PC-9 (cell line): Measurements from ENCODE around the gene RAX. TPM values are rescaled to one million over a fixed set of nuclear protein-coding genes. Genes with fewer than 3 reads are reported as not detected.

Source experiments
- BruUV-seq: library from RNA; stranded (reverse); fragments of 400-500 nt; replicated peaks from 2 replicates; lab custom pipeline; 2021; lab: Mats Ljungman, UMichigan
- CTCF ChIA-PET: fragments of 300-600 bp; sonication (Branson Sonifier 250); formaldehyde crosslinking; loops from one replicate; lab custom pipeline; 2022; ENCODE audit warnings: antibody characterized with exemption; lab: Charles Lee
- POLR2A ChIA-PET: fragments of 300-600 bp; sonication (Branson Sonifier 250); formaldehyde crosslinking; loops from one replicate; lab custom pipeline; 2022; ENCODE audit warnings: antibody characterized with exemption; ENCODE audit not compliant: unreplicated experiment; lab: Charles Lee
- DNase-seq, 2 experiments: peaks; one replicate each; pipeline versions ENCODE4 v3.0.0 to v3.0.0-alpha.2; 2015 to 2022; ENCODE audit warnings: mixed read lengths in 1 of 2
- H2AFZ ChIP-seq: fragments of 200-600 bp; sonication (generic); 2 replicates; pipeline ENCODE4 v1.8.1; 2017; ENCODE audit warnings: antibody characterized with exemption
- H3F3A ChIP-seq: fragments of 200-600 bp; sonication (generic); 2 replicates; pipeline ENCODE4 v1.8.1; 2017; ENCODE audit warnings: antibody characterized with exemption, mild to moderate bottlenecking, low read depth; ENCODE audit not compliant: insufficient read depth
- H3K27ac ChIP-seq: fragments of 200-600 bp; sonication (generic); 2 replicates; pipeline ENCODE4 v1.6.1; 2016; ENCODE audit warnings: mixed run types
- H3K27me3 ChIP-seq: fragments of 200-600 bp; sonication (generic); 2 replicates; pipeline ENCODE4 v1.6.1; 2016; ENCODE audit warnings: low read depth, mixed run types; ENCODE audit not compliant: insufficient read depth
- H3K36me3 ChIP-seq: fragments of 200-600 bp; sonication (generic); 2 replicates; pipeline ENCODE4 v1.6.1; 2016; ENCODE audit warnings: low read depth, mixed run types
- H3K4me1 ChIP-seq: fragments of 200-600 bp; sonication (generic); replicated peaks from 2 replicates; pipeline ENCODE4 v1.6.1; 2016; ENCODE audit warnings: mixed run types; ENCODE audit not compliant: insufficient read depth
- H3K4me2 ChIP-seq: fragments of 200-600 bp; sonication (generic); 2 replicates; pipeline ENCODE4 v1.6.1; 2017; ENCODE audit warnings: mixed run types
- H3K4me3 ChIP-seq: fragments of 200-600 bp; sonication (generic); 2 replicates; pipeline ENCODE4 v1.6.1; 2016; ENCODE audit warnings: mixed run types
- H3K79me2 ChIP-seq: fragments of 200-600 bp; sonication (generic); 2 replicates; pipeline ENCODE4 v1.6.1; 2017; ENCODE audit warnings: low read depth, mixed run types
- H3K9me2 ChIP-seq: fragments of 200-600 bp; sonication (generic); 2 replicates; pipeline ENCODE4 v1.8.1; 2017; ENCODE audit warnings: mild to moderate bottlenecking; ENCODE audit not compliant: insufficient read depth
- H3K9me3 ChIP-seq: fragments of 200-600 bp; sonication (generic); 2 replicates; pipeline ENCODE4 v1.8.1; 2016; ENCODE audit warnings: low read depth; ENCODE audit not compliant: insufficient read depth
- H4K20me1 ChIP-seq: fragments of 200-600 bp; sonication (generic); 2 replicates; pipeline ENCODE4 v1.8.1; 2017; ENCODE audit not compliant: insufficient read depth
- CTCF ChIP-seq: fragments of 200-600 bp; sonication (generic); conservative IDR thresholded peaks from 2 replicates; pipeline ENCODE4 v1.6.1; 2017; ENCODE audit warnings: mixed run types, antibody characterized with exemption, mild to moderate bottlenecking, moderate library complexity
- EZH2 ChIP-seq: fragments of 200-600 bp; sonication (generic); IDR thresholded peaks from 2 replicates; pipeline ENCODE4 v1.8.0; 2017; ENCODE audit warnings: antibody characterized with exemption, low read depth
- intact Hi-C: fragments of 100-400 bp; cut with micrococcal nuclease; formaldehyde crosslinking; loops from one replicate; pipeline ENCODE4 v1.10.0; 2022; ENCODE audit not compliant: unreplicated experiment
- total RNA-seq: library from RNA; stranded (reverse); gene quantifications from 2 replicates; pipeline ENCODE4 v1.2.3, GENCODE V29; 2021

The RAX gene
- total RNA-seq, 1 experiment from 2014 or later, result not detected

DNA sequence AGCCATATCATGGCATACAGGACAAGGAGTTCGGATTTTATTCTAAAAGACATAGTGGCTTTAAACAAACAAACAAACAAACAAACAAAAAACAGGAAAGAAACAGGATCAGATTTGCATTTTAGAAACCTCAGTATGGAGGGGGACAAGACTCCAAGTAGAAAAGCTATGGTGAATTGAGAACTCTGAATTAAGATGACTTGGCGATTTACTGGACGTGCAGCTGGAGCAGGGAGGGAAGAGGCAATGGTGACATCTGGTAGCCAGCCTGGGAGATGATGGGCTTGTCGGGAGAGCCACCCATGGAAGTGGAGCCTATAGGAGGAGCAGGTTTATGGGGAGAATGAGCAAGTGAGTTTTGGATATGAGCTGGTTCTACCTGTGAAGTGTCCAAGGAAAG, 32.0 kb upstream of the RAX start:
- Histone ChIP-seq H3K27ac (no peak overlapping the region), H3K9me3 (no peaks in the 10 kb centered on the region), H3K36me3 (no peaks in the 10 kb centered on the region), H3K4me2 (no peak overlapping the region), H3K9me2 (no peaks in the 10 kb centered on the region), H3K27me3 (no peaks in the 10 kb centered on the region), H2AFZ (no peak overlapping the region), H3K4me3 (no peak overlapping the region), H4K20me1 (no peaks in the 10 kb centered on the region), H3K79me2 (no peaks in the 10 kb centered on the region), H3K4me1 (peaks cover 28% of the 10 kb centered on the region), H3F3A (no peaks in the 10 kb centered on the region)
- ChIA-PET CTCF (no interaction called here), POLR2A (no interaction called here)
- intact Hi-C loops, result no loop called here
- no TSS peak for BruUV-seq
- TF ChIP-seq CTCF (no peak), EZH2 (no peak)
- no peak for DNase-seq

DNA sequence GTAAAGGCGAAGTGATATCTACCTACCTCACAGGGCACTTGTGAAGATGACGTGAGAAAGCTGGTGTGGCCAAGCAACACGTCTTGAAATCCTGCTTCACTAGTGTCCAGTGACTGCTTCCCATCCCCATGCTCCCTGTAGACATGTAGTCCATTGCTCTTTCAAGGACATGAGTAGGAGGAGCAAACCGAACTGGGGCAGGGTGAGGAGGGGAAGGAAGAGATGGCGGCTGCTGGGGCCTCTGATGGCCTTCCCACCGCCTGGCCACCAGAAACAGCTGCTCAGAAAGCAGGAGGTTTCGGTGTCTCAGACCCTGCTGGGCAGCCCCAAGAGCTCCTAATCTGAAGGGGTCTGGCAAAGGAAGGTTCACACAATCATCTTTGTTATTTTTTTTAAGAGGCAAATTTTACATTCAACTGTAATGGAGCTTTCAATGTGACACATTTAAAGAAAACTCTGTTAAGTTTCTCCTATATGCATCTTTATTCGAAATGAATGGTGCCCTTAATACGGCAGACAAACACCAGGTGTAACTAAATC, 30.5 kb upstream of the RAX start:
- ChIA-PET POLR2A (no interaction called here), CTCF (no interaction called here)
- no peak for DNase-seq
- intact Hi-C loops, result loop anchor here (5.0 kb wide), 1 partner anchor 79 kb away; no protein-coding TSS in a partner anchor
- Histone ChIP-seq H3K4me2 (no peak overlapping the region), H3F3A (no peaks in the 10 kb centered on the region), H4K20me1 (no peaks in the 10 kb centered on the region), H3K4me3 (no peak overlapping the region), H3K36me3 (no peaks in the 10 kb centered on the region), H3K9me2 (no peaks in the 10 kb centered on the region), H3K27ac (no peak overlapping the region), H3K27me3 (no peaks in the 10 kb centered on the region), H2AFZ (no peak overlapping the region), H3K9me3 (no peaks in the 10 kb centered on the region), H3K79me2 (no peaks in the 10 kb centered on the region), H3K4me1 (peaks cover 34% of the 10 kb centered on the region)
- BruUV-seq, result no TSS peak
- TF ChIP-seq EZH2 (no peak), CTCF (no peak)

- no peak for DNase-seq
- Histone ChIP-seq H3F3A (no peaks in the 10 kb centered on the region), H3K4me3 (no peak overlapping the region), H3K9me2 (no peaks in the 10 kb centered on the region), H3K27me3 (no peaks in the 10 kb centered on the region), H3K9me3 (no peaks in the 10 kb centered on the region), H2AFZ (no peak overlapping the region), H3K27ac (no peak overlapping the region), H4K20me1 (no peaks in the 10 kb centered on the region), H3K4me1 (peaks cover 34% of the 10 kb centered on the region), H3K36me3 (no peaks in the 10 kb centered on the region), H3K79me2 (no peaks in the 10 kb centered on the region), H3K4me2 (no peak overlapping the region)
- TF ChIP-seq EZH2 (no peak), CTCF (no peak)
- no TSS peak for BruUV-seq
- ChIA-PET CTCF (no interaction called here), POLR2A (no interaction called here)
- intact Hi-C loops, result loop anchor here (5.0 kb wide), 1 partner anchor 79 kb away; no protein-coding TSS in a partner anchor
Measured at GRCh38 chr18:59303006-59303405, 29.8 kb upstream of the RAX start.
